Endothelial cell of hepatic sinusoid (primary cell): ENCODE measurements around the gene SGO2.

Experiments used
- in situ Hi-C: cut with HindIII; loops from 2 replicates; pipeline ENCODE4 v1.10.0; 2017; ENCODE audit warnings: low sequenced_read_pairs

The SGO2 gene

DNA sequence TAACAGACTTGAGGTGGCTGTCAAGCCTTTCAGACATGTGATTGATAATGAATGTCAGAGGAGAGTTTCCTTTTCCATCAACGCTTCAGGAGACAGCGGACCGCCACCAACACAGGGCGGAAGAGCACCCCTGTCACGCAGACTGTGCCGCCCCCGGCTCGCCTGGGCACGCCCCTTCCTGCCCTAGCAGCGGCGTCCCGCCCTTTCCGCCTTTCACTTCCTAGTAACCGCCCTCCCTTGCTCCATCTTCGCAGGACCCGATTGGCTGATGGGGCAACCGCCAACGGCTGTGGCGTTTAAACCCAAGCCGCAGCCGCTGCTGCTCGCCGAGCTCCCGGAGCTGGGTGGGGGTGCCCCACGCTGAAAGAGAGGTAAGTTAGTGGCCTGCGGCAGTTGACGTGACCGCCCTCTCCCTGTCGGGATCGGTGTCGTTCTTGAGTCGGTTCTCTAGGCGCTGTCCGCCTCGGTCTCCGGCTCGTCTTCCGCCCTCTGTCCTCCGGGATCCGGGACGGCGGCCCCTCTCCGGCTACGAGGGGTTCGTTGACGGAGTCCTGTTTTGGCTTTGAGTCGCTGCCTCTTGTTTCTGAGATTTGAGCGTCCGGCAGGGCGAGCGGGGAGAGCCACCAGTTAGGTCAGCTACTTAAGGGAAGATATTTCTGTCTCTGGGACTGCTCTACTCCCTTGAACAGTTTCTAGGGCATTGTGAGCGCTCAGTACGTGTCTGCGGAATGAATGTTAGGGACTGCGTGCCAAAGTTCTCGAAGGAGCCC, at the start of gene SGO2:
Gene SGO2 (plus strand): TSS at position 326 of the 770 bp plus-strand sequence. CDS start 6,769 bp downstream, outside the sequence.
- in situ Hi-C loops, result no loop called here

DNA sequence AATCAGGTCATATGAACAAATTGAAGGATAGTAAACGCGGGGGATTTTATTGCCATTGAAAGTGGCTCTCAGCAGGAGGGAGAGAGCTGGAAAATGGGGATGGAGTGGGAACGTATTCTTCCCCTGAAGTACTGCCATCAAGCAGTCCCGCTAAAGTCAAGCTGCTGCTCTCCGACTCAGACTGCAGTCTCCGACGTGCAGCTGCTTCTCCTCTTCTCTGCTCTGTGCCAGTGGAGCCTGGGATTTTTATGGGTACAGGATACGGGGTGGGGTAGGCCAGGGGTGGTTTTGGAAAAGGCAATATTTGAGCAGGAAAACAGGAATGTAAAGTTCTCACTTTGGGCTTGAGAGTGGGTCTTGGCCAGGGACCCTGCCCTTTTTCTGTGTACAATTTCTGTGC, 49.2 kb upstream of the SGO2 start:
- in situ Hi-C loops, result no loop called here

DNA sequence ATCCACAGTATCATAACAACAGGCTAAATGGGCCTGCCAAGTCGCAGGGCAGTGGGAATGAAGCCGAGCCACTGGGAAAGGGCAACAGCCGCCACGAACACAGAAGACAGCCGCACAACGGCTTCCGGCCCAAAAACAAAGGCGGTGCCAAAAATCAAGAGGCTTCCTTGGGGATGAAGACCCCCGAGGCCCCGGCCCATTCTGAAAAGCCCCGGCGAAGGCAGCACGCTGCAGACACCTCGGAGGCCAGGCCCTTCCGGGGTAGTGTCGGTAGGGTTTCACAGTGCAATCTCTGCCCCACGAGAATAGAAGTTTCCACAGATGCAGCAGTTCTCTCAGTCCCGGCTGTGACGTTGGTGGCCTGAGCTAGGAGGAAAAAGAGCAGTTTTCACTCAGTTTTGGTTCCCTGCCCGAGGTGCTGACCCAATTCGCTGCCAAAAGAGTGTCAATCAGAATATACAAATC, 48.3 kb upstream of the SGO2 start:
- in situ Hi-C loops, result no loop called here

GRCh38 chr2:200479692-200480265, 46.2 kb upstream of the SGO2 start:
- in situ Hi-C loops, result no loop called here

GRCh38 chr2:200482194-200482593, 43.8 kb upstream of the SGO2 start:
- in situ Hi-C loops, result no loop called here

GRCh38 chr2:200483729-200484198, 42.2 kb upstream of the SGO2 start:
- in situ Hi-C loops, result no loop called here

DNA sequence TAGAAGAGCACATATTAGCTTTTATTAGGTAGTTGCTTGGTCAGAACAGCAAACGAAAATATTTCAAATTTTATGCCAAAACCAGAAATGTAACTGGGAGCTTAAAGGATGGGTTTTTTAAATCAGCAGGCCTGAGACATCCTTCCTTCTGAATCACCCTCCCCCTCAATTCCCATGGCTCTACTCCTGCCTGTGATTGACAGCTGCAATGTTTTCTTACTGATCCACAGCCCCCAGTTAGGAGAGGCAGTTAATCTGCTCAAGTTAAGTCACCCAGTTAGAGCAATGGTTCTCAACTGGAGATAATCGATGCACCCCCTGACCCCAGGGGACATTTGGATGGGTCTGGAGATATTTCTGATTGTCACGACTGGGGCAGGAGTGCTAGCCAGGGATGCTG, 41.1 kb upstream of the SGO2 start:
- in situ Hi-C loops, result no loop called here

DNA sequence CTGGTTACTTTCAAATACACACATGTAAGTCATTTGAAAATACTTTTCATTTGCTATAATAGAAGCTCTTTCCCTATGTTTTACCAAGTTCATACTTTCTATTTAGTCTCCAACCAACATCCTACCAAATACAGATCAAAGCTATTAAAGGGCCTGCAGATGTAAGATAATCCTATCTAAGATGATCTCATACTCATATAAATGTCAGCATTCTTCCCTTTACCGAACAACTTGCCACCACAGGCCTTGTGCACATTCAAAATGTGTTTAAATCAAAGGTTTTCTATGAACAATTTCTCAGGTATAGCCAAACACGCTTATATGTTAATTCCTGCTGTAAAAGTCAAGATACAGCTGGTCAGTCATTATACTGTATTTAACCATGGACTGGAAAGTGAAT, 39.5 kb upstream of the SGO2 start:
- in situ Hi-C loops, result no loop called here

GRCh38 chr2:200488169-200488568, 37.8 kb upstream of the SGO2 start:
- in situ Hi-C loops, result no loop called here

DNA sequence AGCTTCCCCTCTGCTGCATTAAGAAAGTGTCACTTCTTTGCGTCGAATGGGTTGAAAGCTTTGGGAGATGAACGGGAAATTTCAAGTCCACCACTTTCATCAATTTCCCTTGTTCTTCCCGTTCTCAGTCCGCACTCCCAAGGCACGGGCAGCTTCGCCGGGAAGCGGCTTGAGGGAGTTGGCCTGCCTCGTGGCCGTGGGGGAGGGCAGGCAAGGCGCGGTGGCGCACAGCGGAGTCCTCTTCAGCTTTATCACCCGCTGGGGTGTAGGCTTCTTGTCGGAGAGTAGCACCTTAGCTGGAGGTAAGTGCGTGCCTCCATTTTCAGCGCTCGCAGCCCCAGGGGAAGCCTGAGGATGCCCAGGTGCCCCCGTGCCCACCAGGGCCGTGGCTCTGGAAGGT, 36.0 kb upstream of the SGO2 start:
- in situ Hi-C loops, result no loop called here

GRCh38 chr2:200492656-200493055, 33.4 kb upstream of the SGO2 start:
- in situ Hi-C loops, result no loop called here

- in situ Hi-C loops, result no loop called here
Observed at GRCh38 chr2:200494048-200494447, 32.0 kb upstream of the SGO2 start.

DNA sequence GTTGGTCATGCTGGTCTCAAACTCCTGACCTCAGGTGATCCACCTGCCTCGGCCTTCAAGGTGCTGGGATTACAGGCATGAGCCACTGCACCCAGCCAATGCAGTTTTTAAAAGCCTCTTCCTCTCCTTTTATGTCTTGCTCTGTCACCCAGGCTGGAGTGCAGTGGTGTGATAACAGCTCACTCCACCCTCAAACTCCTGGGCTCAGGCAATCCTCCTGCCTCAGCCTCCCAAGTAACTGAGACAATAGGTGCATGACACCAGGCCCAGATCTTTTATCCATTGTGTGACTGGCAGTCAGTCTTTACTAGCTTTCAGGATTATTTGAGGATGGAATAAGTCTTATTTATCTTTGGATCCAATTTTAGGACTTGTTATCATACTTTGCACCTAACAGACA, 29.3 kb upstream of the SGO2 start:
- in situ Hi-C loops, result no loop called here

- in situ Hi-C loops, result no loop called here
Observed at GRCh38 chr2:200498402-200499162, 27.4 kb upstream of the SGO2 start.

DNA sequence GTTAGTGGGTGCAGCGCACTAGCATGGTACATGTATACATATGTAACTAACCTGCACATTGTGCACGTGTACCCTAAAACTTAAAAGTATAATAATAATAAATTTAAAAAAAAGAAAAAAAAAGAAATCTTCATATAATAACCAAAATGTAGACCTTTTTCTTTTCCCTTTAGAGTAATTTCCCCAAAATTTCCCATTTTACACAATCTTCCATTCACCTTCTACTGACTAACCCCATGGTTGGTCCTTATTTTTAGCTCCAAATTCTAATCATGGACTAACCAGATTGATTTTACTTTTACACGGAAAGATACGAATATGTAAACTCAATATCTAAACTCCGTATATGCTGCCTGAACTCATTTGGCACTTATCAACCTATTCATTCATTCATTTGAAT, 23.8 kb upstream of the SGO2 start:
- in situ Hi-C loops, result no loop called here

DNA sequence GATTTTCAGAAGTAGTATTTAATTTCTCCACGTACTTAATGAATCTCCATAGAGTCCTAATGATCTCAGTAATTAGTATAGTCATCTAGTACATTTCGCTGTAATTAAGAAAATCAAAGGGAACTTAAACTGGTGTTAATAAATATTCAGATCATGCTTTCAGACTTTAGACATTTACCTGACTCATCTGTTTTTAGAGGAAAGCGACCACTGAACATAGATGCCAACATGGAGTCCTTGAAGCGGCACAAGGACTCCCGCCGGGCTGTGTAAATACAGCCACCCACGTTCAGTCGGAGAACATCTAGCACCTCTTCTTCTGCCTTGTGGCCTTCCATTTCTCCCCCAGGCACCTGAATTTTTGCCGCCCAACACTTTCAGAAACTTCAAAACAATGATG, 19.3 kb upstream of the SGO2 start:
- in situ Hi-C loops, result no loop called here

DNA sequence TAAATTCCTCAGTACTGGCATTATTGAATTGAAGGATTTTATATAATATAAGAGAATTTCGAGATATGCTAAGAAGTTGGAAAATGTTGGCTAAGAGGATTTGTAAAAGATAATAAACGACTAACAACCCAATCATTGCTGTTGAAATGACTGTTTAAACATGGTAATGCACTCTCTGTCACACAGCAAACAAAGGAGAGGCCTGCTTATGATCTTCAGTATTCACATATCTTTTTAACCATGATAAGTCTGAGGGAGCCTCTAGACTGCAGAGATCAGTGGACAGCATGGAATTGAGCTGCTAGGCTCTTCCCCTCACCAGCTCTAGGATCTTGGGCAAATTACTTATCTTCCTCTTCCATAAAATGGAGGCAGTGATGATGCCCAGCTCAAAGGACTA, 18.8 kb upstream of the SGO2 start:
- in situ Hi-C loops, result no loop called here

- in situ Hi-C loops, result no loop called here
Observed at GRCh38 chr2:200509235-200509611, 16.8 kb upstream of the SGO2 start.

DNA sequence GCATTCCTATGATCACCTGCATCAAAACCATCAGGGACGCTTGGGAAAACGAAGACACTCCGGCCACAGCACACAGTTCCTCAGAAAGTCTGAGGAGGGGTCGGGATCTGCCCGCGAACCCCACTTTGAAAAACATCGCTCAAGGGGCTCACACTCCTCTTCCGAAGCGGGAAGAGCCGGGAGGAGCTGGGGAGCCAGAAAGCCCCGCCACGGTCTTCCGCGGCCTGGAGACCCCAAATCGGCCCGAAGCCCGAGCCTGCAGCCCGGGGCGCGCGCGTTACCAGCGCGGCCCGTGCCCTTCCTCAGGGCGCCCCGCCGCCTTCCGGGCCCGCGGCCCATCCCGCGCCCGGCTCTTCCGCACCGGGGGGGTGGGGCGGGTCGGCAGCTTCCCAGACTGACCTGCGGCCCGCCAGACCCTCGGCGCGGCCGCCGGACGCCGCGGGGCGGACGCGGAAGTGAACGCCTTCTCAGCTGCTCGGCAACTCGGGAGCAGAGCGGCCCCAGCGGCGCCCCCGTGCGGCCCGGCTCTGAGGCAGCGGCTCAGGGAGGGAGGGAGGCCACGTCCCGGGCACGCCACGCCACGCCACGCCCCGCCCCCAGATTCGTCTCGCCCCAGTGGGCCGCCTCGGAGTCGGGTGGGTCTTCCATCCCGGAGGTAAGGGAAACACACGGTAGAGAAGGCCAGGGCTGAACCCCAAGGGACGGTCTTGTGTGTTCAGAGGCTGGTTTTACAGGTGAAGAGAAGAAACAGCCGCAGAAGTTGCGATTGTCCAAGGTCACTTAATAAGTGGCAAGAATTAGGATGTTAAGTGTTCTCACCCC, 16.2 kb upstream of the SGO2 start, which contains the start of gene KCTD18:
Gene KCTD18 (minus strand): TSS at position 457 of the 822 bp plus-strand sequence. CDS start 3,052 bp downstream, outside the sequence.
- in situ Hi-C loops, result no loop called here

DNA sequence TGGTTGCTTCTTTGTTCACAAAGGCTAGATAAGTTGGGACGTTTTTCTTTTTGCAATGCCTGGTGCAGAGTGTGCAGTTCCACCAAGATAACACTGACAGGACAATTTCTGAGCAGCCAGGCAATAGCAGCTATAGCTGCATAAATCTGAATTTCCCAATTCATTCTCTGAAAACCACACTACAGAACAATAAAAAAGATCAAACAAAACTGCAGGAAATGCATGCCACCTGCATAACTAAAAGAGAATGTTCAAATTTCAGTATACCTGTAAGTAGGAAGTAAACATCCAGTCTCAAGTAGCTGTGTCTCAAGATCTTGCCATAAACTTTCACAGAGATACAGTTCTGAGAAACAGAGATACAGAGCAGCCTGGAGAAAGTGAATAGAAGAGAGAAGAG, 10.9 kb upstream of the SGO2 start:
- in situ Hi-C loops, result no loop called here

DNA sequence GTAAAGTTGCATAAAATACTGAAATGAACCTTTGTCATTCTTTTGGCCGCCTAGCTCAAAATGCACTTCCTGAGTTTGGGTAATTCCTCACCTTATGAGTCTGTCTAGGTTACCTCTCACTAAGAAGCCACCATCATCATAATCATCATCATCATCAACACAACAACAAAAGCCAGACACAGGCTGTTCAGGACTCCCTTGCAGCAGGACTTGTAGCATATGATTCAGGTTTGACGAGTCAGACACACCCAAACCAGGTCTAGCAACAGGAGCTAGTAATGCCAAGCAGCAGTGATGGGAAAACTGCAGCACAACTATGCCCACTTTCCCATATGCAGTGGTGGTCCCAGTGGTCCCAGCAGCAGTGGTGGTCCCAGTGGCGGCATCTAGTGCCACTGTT, 2.8 kb upstream of the SGO2 start:
- in situ Hi-C loops, result no loop called here
